GM12878 (cell line): ENCODE data around the gene DUSP14. TPM values are rescaled to one million over a fixed set of nuclear protein-coding genes. Genes with fewer than 3 reads are reported as not detected.

Experiments
- ATAC-seq: fragments of 200-7000 bp; cut with Tn5 transposase; 3 replicates; pipeline ENCODE4 v1.9.1; 2020; ENCODE audit warnings: mild to moderate bottlenecking, moderate library complexity
- BruUV-seq: library from RNA; stranded (reverse); fragments of 400-500 nt; replicated peaks from 2 replicates; lab custom pipeline; 2021; lab: Mats Ljungman, UMichigan
- CTCF ChIA-PET: fragments of 300-600 bp; sonication (Branson Sonifier 250); formaldehyde crosslinking; extraction: SDS; loops from one replicate; lab custom pipeline; 2021; ENCODE audit warnings: inconsistent platforms; lab: Yijun Ruan, JAX
- POLR2A ChIA-PET: fragments of 350-600 bp; formaldehyde crosslinking; extraction: SDS; loops from one replicate; lab custom pipeline; 2021; ENCODE audit warnings: inconsistent platforms; lab: Charles Lee
- RAD21 ChIA-PET: fragments of 300-600 bp; sonication (Branson Sonifier 250); formaldehyde crosslinking; loops from one replicate; lab custom pipeline; 2023; ENCODE audit warnings: antibody characterized with exemption; ENCODE audit not compliant: unreplicated experiment; lab: Charles Lee
- SMC1A ChIA-PET: fragments of 300-600 bp; sonication (Branson Sonifier 250); formaldehyde crosslinking; loops from one replicate; lab custom pipeline; 2023; ENCODE audit not compliant: unreplicated experiment, uncharacterized antibody; lab: Charles Lee
- DNase-seq: peaks from one replicate; pipeline ENCODE4 v3.0.0-alpha.2; 2011; ENCODE audit warnings: low read depth, low spot score
- FAIRE-seq: peaks from 3 replicates; lab custom pipeline; 2011; peaks lifted over from hg19 to GRCh38; lab: Jason Lieb, UNC
- H2AFZ ChIP-seq: 2 replicates; pipeline ENCODE4 v1.6.0; 2011; ENCODE audit warnings: low read depth, low read length, control low read depth; ENCODE audit not compliant: control insufficient read depth
- H3K27ac ChIP-seq: 2 replicates; pipeline ENCODE4 v1.5.1; 2011; ENCODE audit warnings: control low read depth; ENCODE audit not compliant: control insufficient read depth, insufficient read depth
- H3K27me3 ChIP-seq, 2 experiments: replicated peaks in 1 of 2; 2 replicates each; pipeline versions ENCODE4 v1.6.0 to v1.6.1; 2011; ENCODE audit warnings: low read length in 1 of 2; ENCODE audit not compliant: control insufficient read depth in 2 of 2, insufficient read depth in 2 of 2
- H3K36me3 ChIP-seq, 2 experiments: 2 replicates each; pipeline ENCODE4 v1.5.1; 2011; ENCODE audit warnings: low read length in 1 of 2; ENCODE audit not compliant: control insufficient read depth in 2 of 2, insufficient read depth in 2 of 2
- H3K4me1 ChIP-seq: 2 replicates; pipeline ENCODE4 v1.6.1; 2011; ENCODE audit warnings: mild to moderate bottlenecking, low read length, moderate library complexity, mixed read lengths; ENCODE audit not compliant: control insufficient read depth, insufficient read depth
- H3K4me2 ChIP-seq: 2 replicates; pipeline ENCODE4 v1.6.0; 2011; ENCODE audit warnings: control low read depth; ENCODE audit not compliant: control insufficient read depth, insufficient read depth
- H3K4me3 ChIP-seq: fragments of 200-600 bp; sonication (generic); 2 replicates; pipeline ENCODE4 v1.5.1; 2016
- H3K79me2 ChIP-seq: 2 replicates; pipeline ENCODE4 v1.6.0; 2011; ENCODE audit warnings: low read length; ENCODE audit not compliant: control insufficient read depth, insufficient read depth
- H3K9ac ChIP-seq: 2 replicates; pipeline ENCODE4 v1.8.0; 2011; ENCODE audit warnings: low read length, control low read depth, mixed read lengths; ENCODE audit not compliant: control insufficient read depth, insufficient read depth
- H3K9me3 ChIP-seq: replicated peaks from 3 replicates; pipeline ENCODE4 v1.5.1; 2011; ENCODE audit warnings: mild to moderate bottlenecking, low read length; ENCODE audit not compliant: control insufficient read depth, insufficient read depth
- H4K20me1 ChIP-seq: 2 replicates; pipeline ENCODE4 v1.6.0; 2011; ENCODE audit not compliant: control insufficient read depth, insufficient read depth
- ATF7 ChIP-seq: fragments of 450-650 bp; IDR thresholded peaks from 2 replicates; pipeline ENCODE4 v1.6.1; 2016; ENCODE audit warnings: low read depth, mild to moderate bottlenecking
- BRCA1 ChIP-seq: IDR thresholded peaks from 2 replicates; pipeline ENCODE4 v1.6.1; 2011; ENCODE audit warnings: low read depth, low read length, improper control_type of control experiment
- CHD2 ChIP-seq: IDR thresholded peaks from 2 replicates; pipeline ENCODE4 v1.6.1; 2011; ENCODE audit warnings: low read depth, low read length, improper control_type of control experiment, borderline replicate concordance
- CHD4 ChIP-seq: fragments of 200-600 bp; sonication (generic); IDR thresholded peaks from 2 replicates; pipeline ENCODE4 v1.6.1; 2016; ENCODE audit warnings: mild to moderate bottlenecking
- CUX1 ChIP-seq: IDR thresholded peaks from 2 replicates; pipeline ENCODE4 v1.6.1; 2012; ENCODE audit warnings: improper control_type of control experiment, low read depth, low read length; ENCODE audit not compliant: insufficient replicate concordance
- HSF1 ChIP-seq: fragments of 150-350 bp; IDR thresholded peaks from 2 replicates; pipeline ENCODE4 v1.6.1; 2014; ENCODE audit warnings: mild to moderate bottlenecking, low read depth, low read length
- KAT2A ChIP-seq: conservative IDR thresholded peaks from 2 replicates; pipeline ENCODE4 v1.6.1; 2011; ENCODE audit warnings: low read depth, low read length; ENCODE audit not compliant: control insufficient read depth
- KDM1A ChIP-seq: fragments of 200-600 bp; sonication (generic); IDR thresholded peaks from 2 replicates; pipeline ENCODE4 v1.6.1; 2016; ENCODE audit warnings: borderline replicate concordance
- MYB ChIP-seq: fragments of 150-350 bp; IDR thresholded peaks from 2 replicates; pipeline ENCODE4 v1.6.1; 2014; ENCODE audit warnings: mild to moderate bottlenecking, low read depth, low read length, borderline replicate concordance
- NR2C2 ChIP-seq: IDR thresholded peaks from 2 replicates; pipeline ENCODE4 v1.6.1; 2011; ENCODE audit warnings: borderline replicate concordance, low read depth; ENCODE audit not compliant: control insufficient read depth, insufficient read length
- SIX5 ChIP-seq: IDR thresholded peaks from 2 replicates; pipeline ENCODE4 v1.6.1; 2011; ENCODE audit warnings: mild to moderate bottlenecking, low read depth, low read length, moderate library complexity; ENCODE audit not compliant: severe bottlenecking
- SMC3 ChIP-seq: IDR thresholded peaks from 2 replicates; pipeline ENCODE4 v1.6.1; 2011; ENCODE audit warnings: low read length, improper control_type of control experiment, borderline replicate concordance
- ZNF217 ChIP-seq: fragments of 450-650 bp; IDR thresholded peaks from 2 replicates; pipeline ENCODE4 v1.6.1; 2017; ENCODE audit warnings: antibody characterized with exemption, mild to moderate bottlenecking
- ZNF384 ChIP-seq: IDR thresholded peaks from 2 replicates; pipeline ENCODE4 v1.6.1; 2012; ENCODE audit warnings: low read depth, mild to moderate bottlenecking, low read length, improper control_type of control experiment, borderline replicate concordance
- WGBS: methylation state at CpG from one replicate; pipeline ENCODE4 v1.1.6; 2016; ENCODE audit warnings: low lambda C conversion rate; ENCODE audit not compliant: insufficient replicate concordance, insufficient coverage; ENCODE audit errors: missing lambda C conversion rate; 5-methylcytosine and 5-hydroxymethylcytosine counted together
- in situ Hi-C: fragments of 300-500 bp; cut with MboI; formaldehyde crosslinking; loops from 9 replicates; pipeline ENCODE4 v1.14.3; 2018; ENCODE audit warnings: mixed read lengths
- intact Hi-C: fragments of 100-400 bp; cut with micrococcal nuclease; formaldehyde crosslinking; loops from one replicate; pipeline ENCODE4 v1.14.2; 2022; ENCODE audit not compliant: unreplicated experiment
- polyA plus RNA-seq, 11 experiments: library from polyadenylated mRNA; depleted of rRNA in 4 of 11; unstranded in 6 of 11; stranded (reverse) in 5 of 11; fragments of >200 nt; fragmentation: Nextera tagmentation in 4 of 11; fragmentation: Illumina TruSeq in 1 of 11; extraction: Ambion mirVana in 4 of 11; extraction: Trizol in 1 of 11; gene quantifications; 1 replicate in 1 of 11; 2 replicates in 10 of 11; pipeline versions ENCODE4 v1.2.1 to v1.2.3, GENCODE V29; 2011 to 2016; ENCODE audit warnings: inconsistent platforms in 2 of 11, missing spikeins in 2 of 11, low read depth in 1 of 11
- total RNA-seq, 4 experiments: library from RNA; depleted of rRNA in 3 of 4; stranded (reverse); fragments of >200 nt in 3 of 4; fragmentation: Illumina TruSeq in 1 of 4; extraction: Trizol in 1 of 4; gene quantifications; 2 replicates each; pipeline versions ENCODE4 v1.2.1 to v1.2.3, GENCODE V29; 2013 to 2021
- TF ChIP-seq, protein P1 (sequence below): IDR thresholded peaks from 2 replicates; pipeline ENCODE4 v1.6.1; 2011; ENCODE audit warnings: mild to moderate bottlenecking, low read depth, low read length, moderate library complexity; ENCODE audit not compliant: insufficient replicate concordance
- TF ChIP-seq, protein P2 (sequence below): IDR thresholded peaks from 2 replicates; pipeline ENCODE4 v1.6.1; 2011; ENCODE audit warnings: borderline replicate concordance, low read depth, mild to moderate bottlenecking, moderate library complexity, mixed read lengths, low read length; ENCODE audit not compliant: insufficient read depth; ENCODE audit errors: extremely low read length

Gene DUSP14
- total and polyA plus RNA-seq, 10 of the 15 experiments (the other 5 are each of a cell fraction or from before 2014, with no cell fraction given) = 14.5 to 36.5 (median 24.4) TPM

DNA sequence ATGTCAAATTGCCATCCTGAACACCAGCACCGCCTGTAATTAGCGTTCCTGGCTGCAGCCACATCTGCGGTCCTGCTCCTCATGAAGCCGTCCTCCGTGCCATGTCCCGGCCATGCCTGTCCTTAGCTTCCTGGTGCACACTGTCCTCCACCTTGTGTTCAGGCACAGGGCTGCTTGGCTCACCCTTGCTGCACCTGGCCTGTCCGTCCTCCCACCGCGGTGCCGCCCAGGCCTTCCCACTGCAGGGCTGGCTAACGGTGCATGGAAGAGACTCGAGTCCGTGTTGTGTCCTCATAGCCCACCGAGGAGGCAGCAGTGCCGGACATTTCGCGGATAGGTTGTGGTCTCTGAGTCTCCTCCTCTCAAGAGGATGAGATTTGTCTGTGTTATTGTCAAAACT is 20.4 kb downstream of the DUSP14 start:
- H2AFZ ChIP-seq = no peak overlapping the region
- H3K27ac ChIP-seq = no peak overlapping the region
- no peaks in the 10 kb centered on the region for H3K4me1 ChIP-seq
- BruUV-seq = no TSS peak
- H3K36me3 ChIP-seq = peaks cover 9 to 16% of the 10 kb centered on the region in 2 experiments; a peak in 3 of 4 replicates
- H3K4me2 ChIP-seq = no peak overlapping the region
- no peak overlapping the region for H3K9ac ChIP-seq
- no peaks in the 10 kb centered on the region for H3K27me3 ChIP-seq
- ChIA-PET SMC1A (no interaction called here), POLR2A (interaction anchor here (0.6 kb wide), 1 partner anchor 86 kb away, joined by 4 read pairs; no protein-coding TSS in a partner anchor), CTCF (no interaction called here), RAD21 (no interaction called here)
- intact Hi-C loops = no loop called here
- H4K20me1 ChIP-seq = no peaks in the 10 kb centered on the region
- in situ Hi-C loops = loop anchor here (25.0 kb wide), 1 partner anchor 877 kb away; no protein-coding TSS in a partner anchor
- no peak for ATAC-seq
- no peak for FAIRE-seq
- WGBS = 98% methylated on average over 17 of the region's 17 CpGs
- no peaks in the 10 kb centered on the region for H3K79me2 ChIP-seq
- no peak overlapping the region for H3K4me3 ChIP-seq
- no peak for DNase-seq
- no peaks in the 10 kb centered on the region for H3K9me3 ChIP-seq
- TF ChIP-seq ZNF384 = no peak
- TF ChIP-seq SMC3 = no peak
- TF ChIP-seq ATF7 = no peak
- no peak for TF ChIP-seq HSF1
- no peak for TF ChIP-seq BRCA1
- TF ChIP-seq, protein P1, sequence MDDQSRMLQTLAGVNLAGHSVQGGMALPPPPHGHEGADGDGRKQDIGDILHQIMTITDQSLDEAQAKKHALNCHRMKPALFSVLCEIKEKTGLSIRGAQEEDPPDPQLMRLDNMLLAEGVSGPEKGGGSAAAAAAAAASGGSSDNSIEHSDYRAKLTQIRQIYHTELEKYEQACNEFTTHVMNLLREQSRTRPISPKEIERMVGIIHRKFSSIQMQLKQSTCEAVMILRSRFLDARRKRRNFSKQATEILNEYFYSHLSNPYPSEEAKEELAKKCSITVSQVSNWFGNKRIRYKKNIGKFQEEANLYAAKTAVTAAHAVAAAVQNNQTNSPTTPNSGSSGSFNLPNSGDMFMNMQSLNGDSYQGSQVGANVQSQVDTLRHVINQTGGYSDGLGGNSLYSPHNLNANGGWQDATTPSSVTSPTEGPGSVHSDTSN = no peak
- no peak for TF ChIP-seq KDM1A
- no peak for TF ChIP-seq MYB
- TF ChIP-seq, protein P2, sequence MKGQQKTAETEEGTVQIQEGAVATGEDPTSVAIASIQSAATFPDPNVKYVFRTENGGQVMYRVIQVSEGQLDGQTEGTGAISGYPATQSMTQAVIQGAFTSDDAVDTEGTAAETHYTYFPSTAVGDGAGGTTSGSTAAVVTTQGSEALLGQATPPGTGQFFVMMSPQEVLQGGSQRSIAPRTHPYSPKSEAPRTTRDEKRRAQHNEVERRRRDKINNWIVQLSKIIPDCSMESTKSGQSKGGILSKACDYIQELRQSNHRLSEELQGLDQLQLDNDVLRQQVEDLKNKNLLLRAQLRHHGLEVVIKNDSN = no peak
- no peak for TF ChIP-seq SIX5
- TF ChIP-seq CUX1 = no peak
- TF ChIP-seq CHD2 = no peak
- no peak for TF ChIP-seq ZNF217
- TF ChIP-seq NR2C2 = no peak
- no peak for TF ChIP-seq CHD4
- TF ChIP-seq KAT2A = no peak
